Prostate gland (tissue), 2 donors: ENCODE results near the gene AFF3.

Source experiments
- CTCF ChIP-seq, 4 experiments: fragments of 200-600 bp in 2 of 4; fragments of 450-650 bp in 2 of 4; sonication (generic) in 2 of 4; IDR thresholded peaks; 1 replicate in 3 of 4; 2 replicates in 1 of 4; pipeline ENCODE4 v1.5.1; 2016 to 2019; ENCODE audit warnings: antibody characterized with exemption in 4 of 4, mild to moderate bottlenecking in 2 of 4, moderate library complexity in 2 of 4
- POLR2AphosphoS5 ChIP-seq: sonication (generic); formaldehyde crosslinking; IDR thresholded peaks from one replicate; pipeline ENCODE4 v1.6.1; 2017; ENCODE audit warnings: antibody characterized with exemption

GRCh38 chr2:100186126-100186525, 43.7 kb upstream of the AFF3 start:
- TF ChIP-seq CTCF (IDR thresholded peaks at IDR 0.05), result no peak
- no peak for TF ChIP-seq POLR2AphosphoS5
